ENCODE data around the gene PGAP2.

Gene PGAP2

GRCh38 chr11:3866206-3866605 lies 57.8 kb downstream of the PGAP2 start:
- no peak overlapping the region for H3K4me3 ChIP-seq (ENCODE audit: insufficient read depth, low read depth, low read length)
- H3K4me1 ChIP-seq (ENCODE audit: control insufficient read depth, insufficient read depth, low read length), result peaks cover 5% of the 10 kb centered on the region
- no peaks in the 10 kb centered on the region for H3K36me3 ChIP-seq (ENCODE audit: control insufficient read depth, insufficient read depth, low read length)
- H3K27ac ChIP-seq (ENCODE audit: insufficient read depth, low read depth, low read length, poor library complexity, severe bottlenecking), result no peak overlapping the region
- no peaks in the 10 kb centered on the region for H3K9me3 ChIP-seq (ENCODE audit: control insufficient read depth, low read length)
- peaks cover 4% of the 10 kb centered on the region for H3K27me3 ChIP-seq (ENCODE audit: control insufficient read depth, insufficient read depth, low read length, poor library complexity, severe bottlenecking)
- WGBS, 2 experiments, result 88 to 91% methylated on average over 5 of the region's 5 CpGs

GRCh38 chr11:3866836-3867208 lies 58.5 kb downstream of the PGAP2 start:
- peaks cover 4% of the 10 kb centered on the region for H3K27me3 ChIP-seq (ENCODE audit: control insufficient read depth, insufficient read depth, low read length, poor library complexity, severe bottlenecking)
- H3K4me1 ChIP-seq (ENCODE audit: control insufficient read depth, insufficient read depth, low read length), result peaks cover 5% of the 10 kb centered on the region
- no peak overlapping the region for H3K4me3 ChIP-seq (ENCODE audit: insufficient read depth, low read depth, low read length)
- H3K9me3 ChIP-seq (ENCODE audit: control insufficient read depth, low read length), result no peaks in the 10 kb centered on the region
- no peak overlapping the region for H3K27ac ChIP-seq (ENCODE audit: insufficient read depth, low read depth, low read length, poor library complexity, severe bottlenecking)
- H3K36me3 ChIP-seq (ENCODE audit: control insufficient read depth, insufficient read depth, low read length), result no peaks in the 10 kb centered on the region

- no peaks in the 10 kb centered on the region for H3K9me3 ChIP-seq (ENCODE audit: control insufficient read depth, low read length)
- 84% methylated on average over 6 of the region's 6 CpGs for WGBS, 2 experiments
Measured at GRCh38 chr11:3867209-3868091, 59.1 kb downstream of the PGAP2 start.

GRCh38 chr11:3873712-3874349 lies 65.5 kb downstream of the PGAP2 start:
- H3K36me3 ChIP-seq (ENCODE audit: control insufficient read depth, insufficient read depth, low read length), result no peaks in the 10 kb centered on the region
- no peaks in the 10 kb centered on the region for H3K27me3 ChIP-seq (ENCODE audit: control insufficient read depth, insufficient read depth, low read length, poor library complexity, severe bottlenecking)
- H3K27ac ChIP-seq (ENCODE audit: insufficient read depth, low read depth, low read length, poor library complexity, severe bottlenecking), result no peak overlapping the region
- peaks cover 9% of the 10 kb centered on the region for H3K4me1 ChIP-seq (ENCODE audit: control insufficient read depth, insufficient read depth, low read length)
- H3K4me3 ChIP-seq (ENCODE audit: insufficient read depth, low read depth, low read length), result no peak overlapping the region
- no peaks in the 10 kb centered on the region for H3K9me3 ChIP-seq (ENCODE audit: control insufficient read depth, low read length)
- WGBS, 2 experiments, result 90 to 94% methylated on average over 2 of the region's 2 CpGs

More at GRCh38 chr11:3867209-3868091, 59.1 kb downstream of the PGAP2 start:
- peaks cover 1% of the 10 kb centered on the region for H3K27me3 ChIP-seq (ENCODE audit: control insufficient read depth, insufficient read depth, low read length, poor library complexity, severe bottlenecking)
- no peak overlapping the region for H3K4me3 ChIP-seq (ENCODE audit: insufficient read depth, low read depth, low read length)
- peaks cover 5% of the 10 kb centered on the region for H3K4me1 ChIP-seq (ENCODE audit: control insufficient read depth, insufficient read depth, low read length)
- H3K27ac ChIP-seq (ENCODE audit: insufficient read depth, low read depth, low read length, poor library complexity, severe bottlenecking), result no peak overlapping the region
- no peaks in the 10 kb centered on the region for H3K36me3 ChIP-seq (ENCODE audit: control insufficient read depth, insufficient read depth, low read length)

All from ectodermal cell (in vitro differentiated cells).